K562 (cell line): ENCODE data around the gene ACKR2.

Experiments
- BHLHE40 ChIP-seq: IDR thresholded peaks from 2 replicates; pipeline ENCODE4 v1.6.1; 2011; ENCODE audit warnings: low read length, improper control_type of control experiment
- CHD4 ChIP-seq: fragments of 200-600 bp; sonication (generic); IDR thresholded peaks from 3 replicates; pipeline ENCODE4 v1.6.1; 2012; ENCODE audit warnings: low read depth, mild to moderate bottlenecking, mixed read lengths, low read length, inconsistent platforms; ENCODE audit not compliant: insufficient read depth, insufficient replicate concordance, poor library complexity, severe bottlenecking
- CREM ChIP-seq: IDR thresholded peaks from 2 replicates; pipeline ENCODE4 v1.6.1; 2014; ENCODE audit warnings: antibody characterized with exemption, low read depth
- HDAC8 ChIP-seq: fragments of 450-650 bp; IDR thresholded peaks from 2 replicates; pipeline ENCODE4 v1.6.1; 2016; ENCODE audit warnings: mild to moderate bottlenecking, missing genetic modification characterization, moderate library complexity, missing compliant biosample characterization
- IRF2 ChIP-seq: sonication (generic); formaldehyde crosslinking; IDR thresholded peaks from 2 replicates; pipeline ENCODE4 v1.8.1; 2022; ENCODE audit warnings: mild to moderate bottlenecking, missing genetic modification reagents
- NFYB ChIP-seq: IDR thresholded peaks from 2 replicates; pipeline ENCODE4 v1.6.1; 2011; ENCODE audit warnings: mild to moderate bottlenecking, moderate library complexity; ENCODE audit not compliant: insufficient read length; ENCODE audit errors: extremely low read depth
- PRMT5 ChIP-seq: sonication (generic); formaldehyde crosslinking; IDR thresholded peaks from 2 replicates; pipeline ENCODE4 v1.5.0; 2020; ENCODE audit warnings: missing genetic modification reagents
- PTBP1 ChIP-seq: fragments of 200-400 bp; formaldehyde crosslinking; IDR thresholded peaks from 2 replicates; pipeline ENCODE4 v1.6.1; 2017; ENCODE audit warnings: low read depth, low read length
- ZBTB1 ChIP-seq: sonication (generic); formaldehyde crosslinking; IDR thresholded peaks from 2 replicates; pipeline ENCODE4 v1.8.1; 2023; ENCODE audit warnings: missing genetic modification reagents, low read depth, mild to moderate bottlenecking, borderline replicate concordance
- ZZZ3 ChIP-seq: fragments of 450-650 bp; IDR thresholded peaks from 2 replicates; pipeline ENCODE4 v1.6.1; 2016; ENCODE audit warnings: antibody characterized with exemption, mild to moderate bottlenecking, moderate library complexity
- TF ChIP-seq, protein P1 (sequence below): sonication (generic); formaldehyde crosslinking; IDR thresholded peaks from 2 replicates; pipeline ENCODE4 v1.8.0; 2022; ENCODE audit warnings: mild to moderate bottlenecking, low read depth, missing genetic modification reagents
- TF ChIP-seq, protein P2 (sequence below): sonication (generic); formaldehyde crosslinking; IDR thresholded peaks from 2 replicates; pipeline ENCODE4 v1.8.1; 2022; ENCODE audit warnings: missing genetic modification reagents
- TF ChIP-seq, protein P3 (sequence below), 3 experiments: IDR thresholded peaks in 2 of 3; conservative IDR thresholded peaks in 1 of 3; 2 replicates each; pipeline ENCODE4 v1.5.1; 2011 to 2012; ENCODE audit warnings: low read length in 3 of 3, mild to moderate bottlenecking in 3 of 3, control low read depth in 2 of 3, improper control_type of control experiment in 1 of 3, inconsistent platforms in 1 of 3, low read depth in 1 of 3, mixed read lengths in 1 of 3, moderate library complexity in 1 of 3; ENCODE audit not compliant: insufficient read depth in 2 of 3
- TF ChIP-seq, protein P4 (sequence below): sonication (generic); formaldehyde crosslinking; IDR thresholded peaks from 2 replicates; pipeline ENCODE4 v1.9.0; 2022; ENCODE audit warnings: mild to moderate bottlenecking, missing genetic modification reagents

DNA sequence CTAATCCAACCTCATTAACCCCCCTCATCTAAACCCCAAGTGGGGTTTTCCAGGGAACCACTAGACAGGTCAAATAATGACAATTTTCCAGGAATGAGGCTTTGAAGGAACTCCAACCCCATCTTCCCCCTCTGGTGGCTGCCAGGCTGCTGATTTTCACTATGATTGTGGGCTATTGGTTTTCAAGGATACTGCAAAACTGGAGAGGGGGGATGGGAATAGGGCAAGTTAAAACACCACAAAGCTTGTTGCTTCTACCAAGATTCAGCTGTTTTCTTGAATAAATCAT is 86.3 kb downstream of the ACKR2 start:
- TF ChIP-seq CHD4 (no peak), NFYB (no peak), ZZZ3 (no peak), BHLHE40 (no peak), PRMT5 (CRISPR knock-in tag) (no peak), PTBP1 (no peak), HDAC8 (tag) (no peak), ZBTB1 (CRISPR knock-in tag) (no peak), IRF2 (CRISPR knock-in tag) (no peak), CREM (no peak)
- TF ChIP-seq, protein P1, sequence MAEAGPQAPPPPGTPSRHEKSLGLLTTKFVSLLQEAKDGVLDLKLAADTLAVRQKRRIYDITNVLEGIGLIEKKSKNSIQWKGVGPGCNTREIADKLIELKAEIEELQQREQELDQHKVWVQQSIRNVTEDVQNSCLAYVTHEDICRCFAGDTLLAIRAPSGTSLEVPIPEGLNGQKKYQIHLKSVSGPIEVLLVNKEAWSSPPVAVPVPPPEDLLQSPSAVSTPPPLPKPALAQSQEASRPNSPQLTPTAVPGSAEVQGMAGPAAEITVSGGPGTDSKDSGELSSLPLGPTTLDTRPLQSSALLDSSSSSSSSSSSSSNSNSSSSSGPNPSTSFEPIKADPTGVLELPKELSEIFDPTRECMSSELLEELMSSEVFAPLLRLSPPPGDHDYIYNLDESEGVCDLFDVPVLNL (CRISPR knock-in tag) = no peak
- TF ChIP-seq, protein P2, sequence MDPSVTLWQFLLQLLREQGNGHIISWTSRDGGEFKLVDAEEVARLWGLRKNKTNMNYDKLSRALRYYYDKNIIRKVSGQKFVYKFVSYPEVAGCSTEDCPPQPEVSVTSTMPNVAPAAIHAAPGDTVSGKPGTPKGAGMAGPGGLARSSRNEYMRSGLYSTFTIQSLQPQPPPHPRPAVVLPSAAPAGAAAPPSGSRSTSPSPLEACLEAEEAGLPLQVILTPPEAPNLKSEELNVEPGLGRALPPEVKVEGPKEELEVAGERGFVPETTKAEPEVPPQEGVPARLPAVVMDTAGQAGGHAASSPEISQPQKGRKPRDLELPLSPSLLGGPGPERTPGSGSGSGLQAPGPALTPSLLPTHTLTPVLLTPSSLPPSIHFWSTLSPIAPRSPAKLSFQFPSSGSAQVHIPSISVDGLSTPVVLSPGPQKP = no peak
- TF ChIP-seq, protein P3, sequence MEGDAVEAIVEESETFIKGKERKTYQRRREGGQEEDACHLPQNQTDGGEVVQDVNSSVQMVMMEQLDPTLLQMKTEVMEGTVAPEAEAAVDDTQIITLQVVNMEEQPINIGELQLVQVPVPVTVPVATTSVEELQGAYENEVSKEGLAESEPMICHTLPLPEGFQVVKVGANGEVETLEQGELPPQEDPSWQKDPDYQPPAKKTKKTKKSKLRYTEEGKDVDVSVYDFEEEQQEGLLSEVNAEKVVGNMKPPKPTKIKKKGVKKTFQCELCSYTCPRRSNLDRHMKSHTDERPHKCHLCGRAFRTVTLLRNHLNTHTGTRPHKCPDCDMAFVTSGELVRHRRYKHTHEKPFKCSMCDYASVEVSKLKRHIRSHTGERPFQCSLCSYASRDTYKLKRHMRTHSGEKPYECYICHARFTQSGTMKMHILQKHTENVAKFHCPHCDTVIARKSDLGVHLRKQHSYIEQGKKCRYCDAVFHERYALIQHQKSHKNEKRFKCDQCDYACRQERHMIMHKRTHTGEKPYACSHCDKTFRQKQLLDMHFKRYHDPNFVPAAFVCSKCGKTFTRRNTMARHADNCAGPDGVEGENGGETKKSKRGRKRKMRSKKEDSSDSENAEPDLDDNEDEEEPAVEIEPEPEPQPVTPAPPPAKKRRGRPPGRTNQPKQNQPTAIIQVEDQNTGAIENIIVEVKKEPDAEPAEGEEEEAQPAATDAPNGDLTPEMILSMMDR (IDR thresholded peaks at IDR 0.05 in 2 of 3, conservative IDR thresholded peaks at IDR 0.05 in 1 of 3; ENCODE audit: insufficient read depth in 2 of 3, low read depth in 1 of 3, low read length in 3 of 3) = no peak
- TF ChIP-seq, protein P4, sequence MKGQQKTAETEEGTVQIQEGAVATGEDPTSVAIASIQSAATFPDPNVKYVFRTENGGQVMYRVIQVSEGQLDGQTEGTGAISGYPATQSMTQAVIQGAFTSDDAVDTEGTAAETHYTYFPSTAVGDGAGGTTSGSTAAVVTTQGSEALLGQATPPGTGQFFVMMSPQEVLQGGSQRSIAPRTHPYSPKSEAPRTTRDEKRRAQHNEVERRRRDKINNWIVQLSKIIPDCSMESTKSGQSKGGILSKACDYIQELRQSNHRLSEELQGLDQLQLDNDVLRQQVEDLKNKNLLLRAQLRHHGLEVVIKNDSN (CRISPR knock-in tag) = no peak
